ENCODE data around the gene TGFBR3. TPM values are rescaled to one million over a fixed set of nuclear protein-coding genes. Genes with fewer than 3 reads are reported as not detected.

The TGFBR3 gene
- total and polyA plus RNA-seq, 9 of the 15 experiments (the other 6 are each of a cell fraction or from before 2014, with no cell fraction given) = 3.6 to 32.4 (median 15.6) TPM

GRCh38 chr1:91706140-91706957 lies 179.6 kb downstream of the TGFBR3 start (continued):
- TF ChIP-seq ZBTB9 (CRISPR knock-in tag; IDR thresholded peaks at IDR 0.05) = peak; percentile 84
- TF ChIP-seq DMBX1 (CRISPR knock-in tag; IDR thresholded peaks at IDR 0.05; ENCODE audit: borderline replicate concordance) = peak; percentile 79
- TF ChIP-seq RBFOX2 (IDR thresholded peaks at IDR 0.05; ENCODE audit: low read depth, low read length) = peak; percentile 51
- no peak for TF ChIP-seq PREB (CRISPR knock-in tag; IDR thresholded peaks at IDR 0.05)
- no peak for TF ChIP-seq STAG1 (CRISPR knock-in tag; IDR thresholded peaks at IDR 0.05; ENCODE audit: borderline replicate concordance)
- TF ChIP-seq E2F1 (CRISPR knock-in tag; IDR thresholded peaks at IDR 0.05) = no peak
- peak; percentile 56; the same call in 1 of the 2 replicates for TF ChIP-seq CLOCK (CRISPR knock-in tag; IDR thresholded peaks at IDR 0.05; ENCODE audit: borderline replicate concordance)
- TF ChIP-seq ZBTB34 (CRISPR knock-in tag; IDR thresholded peaks at IDR 0.05) = no peak
- no peak for TF ChIP-seq E2F8 (IDR thresholded peaks at IDR 0.05; ENCODE audit: low read depth, partially characterized antibody)
- peak; percentile 71; the same call in 1 of the 2 replicates for TF ChIP-seq HEY1 (CRISPR knock-in tag; IDR thresholded peaks at IDR 0.05; ENCODE audit: borderline replicate concordance)
- TF ChIP-seq ZNF274 (IDR thresholded peaks at IDR 0.05; ENCODE audit: borderline replicate concordance, low read depth, low read length) = no peak
- no peak for TF ChIP-seq TCF7 (IDR thresholded peaks at IDR 0.05; ENCODE audit: borderline replicate concordance)
- no peak for TF ChIP-seq ZNF277 (CRISPR knock-in tag; IDR thresholded peaks at IDR 0.05; ENCODE audit: borderline replicate concordance)
